A172 (cell line): ENCODE measurements around the gene SAMD5. TPM values are rescaled to one million over a fixed set of nuclear protein-coding genes. Genes with fewer than 3 reads are reported as not detected.

ENCODE experiments used
- DNase-seq: peaks from one replicate; pipeline ENCODE4 v3.0.0-alpha.2; 2015; ENCODE audit warnings: low spot score
- total RNA-seq: library from RNA; depleted of rRNA; stranded (reverse); fragments of >200 nt; shearing (Covaris generic); gene quantifications from 2 replicates; pipeline ENCODE4 v1.2.3, GENCODE V29; 2014; rRNA removed

SAMD5 gene
- 1.8 and 2.7 TPM in 2 replicates for total RNA-seq

DNA sequence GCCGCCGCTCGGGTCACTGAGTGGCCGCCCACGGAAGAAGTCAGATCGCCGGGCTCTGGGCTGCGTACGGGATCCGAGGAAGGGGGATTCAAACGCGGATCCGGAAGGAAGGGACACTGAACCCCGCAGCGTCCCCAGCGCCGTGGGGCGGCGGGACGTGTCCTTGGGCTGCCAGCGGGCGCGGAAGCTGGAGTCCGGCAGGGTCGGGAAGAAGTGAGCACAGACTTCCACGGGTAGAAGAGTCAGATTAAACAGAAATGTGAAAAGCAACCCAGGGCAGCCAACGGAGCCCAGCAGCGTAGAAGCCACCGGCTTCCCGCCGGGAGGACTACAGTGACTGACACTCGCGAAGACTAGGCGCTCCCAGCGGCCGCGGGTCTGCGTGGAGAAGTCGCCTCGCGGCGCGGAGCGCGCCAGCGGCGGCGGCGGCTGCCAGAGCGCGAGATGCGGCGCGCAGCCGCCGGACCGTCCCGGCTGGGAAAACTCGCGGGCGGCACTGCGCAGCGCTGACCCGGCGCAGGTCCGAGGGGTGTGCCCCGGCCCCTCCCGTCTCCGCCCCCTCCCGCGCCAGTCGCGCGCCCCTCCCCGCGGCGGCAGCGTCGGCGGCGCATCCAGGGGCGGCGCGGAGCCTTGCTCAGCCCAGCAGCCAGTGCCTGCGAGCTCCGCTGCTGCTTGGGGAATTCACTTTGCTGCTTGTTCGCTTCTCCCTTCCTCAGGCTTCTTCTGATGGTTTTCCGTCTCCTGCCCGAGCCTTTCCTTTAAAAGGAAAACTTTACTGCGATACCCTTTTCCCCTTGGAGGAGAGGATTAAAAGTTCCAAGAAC lies at the start of gene SAMD5:
Gene SAMD5 (plus strand): TSS at position 649 of the 824 bp plus-strand sequence. CDS start 239 bp downstream, outside the sequence.
- peak; percentile 38 for DNase-seq

DNA sequence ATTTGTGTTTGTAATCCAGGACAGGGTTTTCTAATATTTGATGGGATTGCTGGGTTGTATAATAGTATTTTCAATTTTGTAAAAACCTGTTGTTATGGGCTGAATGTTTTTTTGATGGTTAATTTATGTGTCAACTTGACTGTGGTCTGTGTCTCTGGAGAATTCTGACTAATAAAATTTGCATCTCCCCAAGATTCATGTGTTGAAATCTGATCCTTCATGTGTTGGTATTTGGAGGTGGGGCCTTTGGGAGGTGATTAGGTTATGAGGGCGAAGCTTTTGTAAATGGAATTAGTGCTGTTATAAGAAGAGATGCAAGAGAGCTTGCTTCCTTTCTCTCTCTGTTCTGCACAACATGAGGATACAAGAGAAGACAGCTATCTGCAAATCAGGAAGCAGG lies 48.7 kb upstream of the SAMD5 start:
- DNase-seq: no peak

DNA sequence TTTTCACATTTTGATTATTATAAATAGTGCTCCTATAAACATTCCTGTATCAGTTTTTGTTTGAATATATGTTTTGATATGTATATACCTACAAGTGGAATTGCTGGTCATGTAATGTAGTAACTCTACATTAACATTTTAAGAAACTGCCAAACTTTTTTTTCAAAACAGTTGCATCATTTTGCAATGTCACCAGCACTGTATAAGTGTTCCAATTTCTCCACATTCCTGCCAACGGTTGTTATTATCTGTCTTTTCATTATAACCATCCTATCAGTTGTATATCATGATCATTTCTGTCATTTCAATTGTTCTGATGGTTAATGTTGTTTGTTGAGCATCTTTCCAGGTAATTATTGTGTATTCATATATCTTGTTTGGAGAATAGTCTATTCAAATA lies 44.8 kb upstream of the SAMD5 start:
- DNase-seq: no peak

DNA sequence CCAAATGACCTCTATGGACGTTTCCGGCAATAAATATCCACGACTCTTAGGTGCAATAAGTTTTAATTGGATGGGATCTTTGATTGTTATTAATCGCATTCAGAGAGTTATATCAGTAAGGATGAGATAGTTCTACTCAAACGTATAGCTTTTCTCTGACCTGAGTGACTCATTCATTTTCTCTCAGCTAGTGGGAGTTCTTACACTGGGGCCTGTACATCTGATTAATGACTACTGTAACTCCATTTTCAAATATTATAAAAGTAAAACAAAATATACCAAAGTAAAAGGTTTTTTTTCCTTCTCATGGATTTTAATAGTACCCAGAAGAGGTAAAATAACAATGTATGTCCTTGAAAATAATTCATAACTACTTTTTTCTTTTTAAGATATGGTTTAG lies 41.1 kb upstream of the SAMD5 start:
- no peak for DNase-seq

DNA sequence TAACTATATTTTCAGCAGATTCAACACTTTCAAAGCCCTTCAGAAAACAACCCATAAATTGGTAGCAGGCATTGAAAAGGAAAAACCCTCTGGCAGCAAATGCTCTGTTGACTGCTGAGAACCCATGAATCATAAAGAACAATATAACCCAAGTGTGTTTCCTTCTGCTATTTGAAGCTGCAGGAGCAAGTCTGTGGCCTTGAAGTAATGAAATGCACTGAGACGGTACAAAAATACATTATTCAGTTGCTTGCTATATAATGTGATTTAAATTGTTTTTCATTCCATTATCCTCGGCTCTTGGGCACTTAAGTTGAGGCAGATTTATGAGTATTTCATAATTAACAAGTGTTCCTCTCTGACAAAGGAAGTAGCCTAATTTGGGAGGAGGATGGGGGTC lies 40.6 kb upstream of the SAMD5 start:
- no peak for DNase-seq

- no peak for DNase-seq
These were observed 39.9 kb upstream of the SAMD5 start for GRCh38 chr6:147468634-147469033.

GRCh38 chr6:147479857-147480256 lies 28.6 kb upstream of the SAMD5 start:
- peak; percentile 7 for DNase-seq

DNA sequence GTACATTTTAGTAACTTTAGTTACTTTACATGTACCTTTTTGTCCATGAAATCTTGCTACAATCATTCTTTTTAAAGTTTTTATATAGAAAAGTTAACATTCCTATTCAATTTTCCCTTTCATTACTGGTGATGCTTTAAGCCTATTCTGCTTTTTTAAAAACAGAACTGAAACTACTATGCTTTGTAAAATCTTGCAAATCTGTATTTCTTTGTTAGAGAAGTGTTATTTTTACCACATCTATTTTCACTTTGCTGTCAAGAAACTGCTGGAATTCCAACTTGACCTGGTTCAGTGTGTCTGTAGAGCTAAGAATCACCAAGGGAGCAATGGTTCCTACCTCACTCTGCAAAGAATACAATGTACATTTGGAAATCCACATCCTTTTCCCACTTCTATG lies 21.8 kb upstream of the SAMD5 start:
- no peak for DNase-seq

DNA sequence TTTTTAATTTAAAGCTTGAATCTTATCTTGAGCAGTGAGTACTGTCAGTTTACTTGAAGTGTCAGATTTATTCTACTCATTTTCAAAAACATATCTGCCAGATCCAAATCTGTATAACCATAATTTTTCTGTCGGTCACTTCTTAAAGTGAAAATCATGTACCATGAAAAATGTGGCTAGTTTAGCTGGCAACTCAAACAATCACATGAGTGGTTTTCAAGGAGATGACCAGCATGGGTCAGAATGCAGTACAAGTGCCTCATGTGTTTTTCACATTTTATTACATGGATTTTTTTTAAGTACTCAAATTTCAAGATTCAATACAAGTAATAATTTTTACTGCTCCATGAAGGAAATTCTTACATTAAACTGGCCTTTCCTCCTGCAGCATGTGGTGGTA lies 11.0 kb upstream of the SAMD5 start:
- DNase-seq: no peak

DNA sequence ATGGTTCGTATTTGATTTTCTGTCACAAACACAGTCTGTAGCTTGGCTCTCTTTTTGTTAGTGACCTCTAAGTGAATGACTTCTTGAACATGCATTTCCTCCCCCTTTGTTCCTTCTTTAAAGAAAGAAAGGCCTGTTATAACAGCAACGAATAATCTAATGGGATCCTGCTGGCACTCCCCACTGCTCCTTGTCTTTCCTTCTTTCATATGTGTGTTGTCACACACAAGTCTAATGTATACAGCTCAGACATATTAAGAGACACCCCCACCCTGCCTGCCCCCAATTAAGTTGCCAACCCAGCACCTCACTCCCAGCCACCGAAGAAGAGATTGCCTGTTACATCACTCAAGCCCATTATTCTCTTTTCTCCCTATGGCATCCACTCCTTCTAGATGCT lies 4.9 kb upstream of the SAMD5 start:
- no peak for DNase-seq

DNA sequence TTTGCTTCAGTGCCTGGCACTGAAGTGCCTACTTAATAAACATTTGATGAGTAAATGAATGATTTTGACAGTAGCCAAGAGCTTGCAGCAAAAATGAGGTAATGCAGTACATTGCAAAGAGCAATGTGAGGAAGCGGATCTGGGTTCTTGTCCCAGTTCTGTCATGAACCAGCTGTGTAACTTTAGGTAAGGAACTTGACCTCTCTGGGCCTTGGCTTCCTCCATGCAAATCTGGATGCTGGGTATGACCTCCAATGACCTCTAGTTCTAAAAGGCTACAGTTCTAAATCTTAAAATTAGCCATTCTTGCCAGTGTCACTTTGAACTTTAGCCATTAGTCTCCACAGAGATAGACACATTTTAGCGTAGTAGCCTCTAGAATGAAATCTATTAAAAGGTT lies 3.6 kb upstream of the SAMD5 start:
- DNase-seq: no peak

- DNase-seq: peak; percentile 31
These were observed 1.8 kb upstream of the SAMD5 start for GRCh38 chr6:147506704-147507114.

DNA sequence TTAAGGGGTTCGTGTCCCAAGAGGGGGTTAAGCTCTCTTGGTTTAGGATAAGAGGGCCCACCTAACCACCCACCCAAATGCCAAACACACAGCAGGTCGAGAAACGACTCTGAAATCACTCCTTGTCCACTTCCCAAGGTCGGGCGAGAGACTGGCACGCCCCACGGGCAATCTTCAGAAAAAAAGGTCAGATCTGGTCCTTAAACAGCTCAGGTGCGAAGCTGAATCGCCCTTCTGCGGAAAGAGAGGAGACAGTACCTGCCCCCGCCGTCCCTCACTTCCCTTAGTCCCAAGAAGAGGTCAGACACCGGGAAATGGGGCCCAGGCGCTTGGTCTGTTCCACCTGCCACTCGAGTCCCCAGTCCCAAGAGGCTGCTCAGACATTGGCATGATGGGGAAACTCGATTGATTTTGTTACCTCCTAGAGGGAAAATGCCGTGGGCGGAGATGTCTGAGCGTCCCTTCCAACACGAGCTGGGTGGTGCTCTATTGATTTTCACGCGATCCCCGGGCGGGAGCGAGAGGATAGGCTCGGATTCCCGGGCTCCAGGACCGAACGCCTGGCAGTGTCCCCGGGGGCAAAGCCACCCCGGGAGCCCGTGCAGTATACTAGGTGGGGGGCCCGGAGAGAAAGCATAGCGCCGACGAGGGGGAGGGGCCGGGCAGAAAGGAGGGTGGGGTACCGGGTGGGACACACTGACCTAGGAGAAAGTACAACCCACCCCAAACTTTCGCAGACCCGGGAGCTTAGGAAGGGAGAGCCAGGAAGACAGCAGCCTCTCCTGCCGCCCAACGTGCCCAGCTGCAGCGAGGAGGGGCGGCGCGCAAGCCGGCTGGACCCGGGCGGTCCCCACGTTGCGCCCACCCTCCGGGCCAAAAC lies 1.1 kb upstream of the SAMD5 start:
- no peak for DNase-seq

GRCh38 chr6:147508866-147509608 lies 547 bp downstream of the SAMD5 start:
- DNase-seq: no peak

- no peak for DNase-seq
These were observed 1.4 kb downstream of the SAMD5 start for GRCh38 chr6:147509891-147510290.

DNA sequence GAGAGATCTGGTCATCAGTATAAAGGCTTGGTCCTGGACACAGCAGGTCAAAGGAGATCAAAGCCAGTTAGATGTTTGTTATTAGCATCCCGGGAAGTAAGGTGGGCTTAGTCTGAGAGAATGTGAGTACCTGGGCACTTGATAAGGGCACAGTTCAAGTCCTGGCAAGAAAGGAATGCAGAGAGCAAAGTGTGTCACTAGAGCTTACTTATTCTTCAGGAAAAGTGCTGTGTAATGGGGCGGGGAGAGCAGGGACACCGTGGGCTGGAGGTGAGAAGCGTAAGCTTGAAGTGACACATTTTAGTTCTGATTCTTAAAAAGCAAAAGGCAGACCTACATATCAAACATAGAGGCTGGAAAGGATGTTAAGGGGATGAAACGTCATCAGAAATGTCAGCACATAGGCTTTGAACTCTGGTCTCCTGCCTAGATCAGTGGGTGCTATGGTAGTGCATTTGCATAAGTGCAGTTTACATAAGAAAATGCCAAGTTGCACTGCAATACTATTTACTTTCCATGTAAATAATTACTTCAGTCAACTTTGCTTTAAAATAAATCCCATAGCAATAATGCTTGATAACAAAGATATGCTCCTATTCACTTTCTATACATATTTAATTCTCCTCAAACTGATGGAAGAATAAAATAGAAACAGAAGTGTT lies 2.6 kb downstream of the SAMD5 start:
- DNase-seq: no peak

DNA sequence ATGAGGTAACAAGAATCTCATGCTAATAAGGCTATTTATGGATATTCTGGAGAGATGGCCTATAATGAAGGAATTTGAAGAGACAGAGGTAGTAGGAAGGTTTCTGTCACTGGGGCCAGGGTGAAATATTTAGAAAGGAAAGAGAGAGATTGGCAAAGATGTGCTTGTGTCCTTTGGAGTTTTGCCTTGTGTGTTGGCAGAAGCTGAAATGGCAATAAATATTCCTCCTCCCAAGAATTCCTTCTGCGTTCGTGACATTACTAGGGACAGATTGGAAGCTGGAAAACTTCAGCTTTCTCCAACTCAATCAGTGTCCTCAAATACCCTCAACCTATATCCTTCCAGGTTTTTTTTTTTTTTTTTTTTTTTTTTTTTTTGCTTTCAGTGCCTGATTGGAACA lies 6.3 kb downstream of the SAMD5 start:
- no peak for DNase-seq

DNA sequence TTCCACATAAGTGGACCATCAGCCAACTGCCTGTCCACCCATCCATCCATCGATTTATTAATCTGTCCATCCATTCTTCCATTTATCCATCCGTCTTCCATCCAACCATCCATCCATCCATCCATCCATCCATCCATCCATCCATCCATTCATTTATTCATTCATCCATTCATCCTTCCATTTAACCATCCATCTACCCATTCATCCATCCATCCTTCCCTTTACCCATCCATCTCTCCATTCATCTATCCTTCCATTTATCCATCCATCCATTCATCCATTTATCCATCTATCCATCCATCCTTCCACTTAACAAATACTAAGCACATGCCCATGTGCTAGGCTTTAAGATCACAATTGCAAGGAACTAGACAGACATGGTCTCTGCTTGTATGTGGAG lies 6.8 kb downstream of the SAMD5 start:
- DNase-seq: no peak

DNA sequence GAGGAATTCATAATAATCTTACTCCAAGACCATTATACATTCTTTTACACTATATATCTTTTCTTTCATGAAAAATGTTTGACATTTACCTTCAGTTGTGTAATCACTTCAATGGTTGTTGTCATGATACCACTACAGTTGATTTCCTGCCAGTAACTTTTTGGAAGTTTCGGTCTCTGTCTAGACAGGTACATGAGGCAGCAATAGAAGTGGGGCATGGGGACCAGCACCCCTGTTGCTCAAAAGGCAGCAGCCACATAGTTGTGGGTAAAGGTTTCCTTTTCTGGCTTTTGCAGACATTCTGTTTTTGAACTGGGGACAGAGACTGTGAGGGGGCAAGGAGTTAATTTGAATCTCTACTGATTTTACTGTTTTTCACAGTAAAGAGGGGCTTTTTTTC lies 14.1 kb downstream of the SAMD5 start:
- no peak for DNase-seq

DNA sequence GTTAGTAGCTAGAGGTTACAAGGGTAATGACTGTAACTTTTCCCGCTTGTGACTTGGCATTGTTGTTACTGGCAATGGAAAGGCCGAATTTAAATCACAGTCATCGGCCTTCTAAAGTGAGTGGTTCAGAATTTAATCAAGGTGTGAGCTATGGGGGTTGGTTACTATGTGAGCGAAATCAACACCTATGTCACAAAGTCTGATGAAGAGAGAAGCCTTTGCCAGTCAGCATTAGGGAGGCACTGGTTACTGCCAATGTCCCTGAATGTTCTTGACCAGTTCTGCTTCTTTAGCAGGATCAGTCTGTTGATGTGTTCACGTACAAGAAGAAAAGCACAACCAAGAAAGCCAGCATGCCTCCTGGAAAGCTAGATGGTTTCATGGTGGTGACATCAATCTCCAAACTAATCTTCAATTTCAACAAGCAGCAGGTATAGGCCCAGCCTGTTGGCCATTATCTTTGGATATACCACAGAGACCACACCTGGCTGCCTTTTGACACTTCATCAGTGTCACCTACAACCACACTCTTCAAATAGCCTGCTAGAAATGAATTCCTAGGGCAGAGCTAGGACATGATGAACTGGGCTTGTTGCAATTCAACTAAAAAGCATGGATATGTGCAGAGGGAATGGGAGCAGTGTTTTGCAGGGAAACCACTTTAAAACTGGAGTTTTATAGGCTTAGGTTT lies 17.2 kb downstream of the SAMD5 start:
- no peak for DNase-seq

GRCh38 chr6:147527197-147527596 lies 18.7 kb downstream of the SAMD5 start:
- DNase-seq: no peak
